ENCODE measurements around the gene KRTAP5-3.

DNA sequence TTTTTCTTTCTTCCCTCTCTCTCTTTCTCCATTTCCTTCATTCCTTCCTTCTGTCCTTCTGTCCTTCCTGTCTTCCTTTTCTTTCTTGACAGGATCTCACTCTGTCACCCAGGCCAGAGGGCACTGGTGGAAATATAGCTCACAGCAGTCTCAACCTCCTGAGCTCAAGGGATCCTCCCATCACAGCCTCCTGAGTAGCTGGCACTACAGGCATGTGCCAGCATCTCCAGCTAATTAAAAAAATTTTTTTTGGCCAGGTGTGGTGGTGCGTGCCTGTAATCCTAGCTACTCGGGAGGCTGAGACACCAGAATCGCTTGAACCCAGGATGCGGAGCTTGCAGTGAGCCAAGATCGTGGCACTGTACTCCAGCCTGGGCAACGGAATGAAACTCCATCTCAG lies 31.4 kb downstream of the KRTAP5-3 start:
- no peak for TF ChIP-seq SIN3A (IDR thresholded peaks at IDR 0.05; ENCODE audit: borderline replicate concordance, insufficient read depth, low read length)
- TF ChIP-seq, protein P1, sequence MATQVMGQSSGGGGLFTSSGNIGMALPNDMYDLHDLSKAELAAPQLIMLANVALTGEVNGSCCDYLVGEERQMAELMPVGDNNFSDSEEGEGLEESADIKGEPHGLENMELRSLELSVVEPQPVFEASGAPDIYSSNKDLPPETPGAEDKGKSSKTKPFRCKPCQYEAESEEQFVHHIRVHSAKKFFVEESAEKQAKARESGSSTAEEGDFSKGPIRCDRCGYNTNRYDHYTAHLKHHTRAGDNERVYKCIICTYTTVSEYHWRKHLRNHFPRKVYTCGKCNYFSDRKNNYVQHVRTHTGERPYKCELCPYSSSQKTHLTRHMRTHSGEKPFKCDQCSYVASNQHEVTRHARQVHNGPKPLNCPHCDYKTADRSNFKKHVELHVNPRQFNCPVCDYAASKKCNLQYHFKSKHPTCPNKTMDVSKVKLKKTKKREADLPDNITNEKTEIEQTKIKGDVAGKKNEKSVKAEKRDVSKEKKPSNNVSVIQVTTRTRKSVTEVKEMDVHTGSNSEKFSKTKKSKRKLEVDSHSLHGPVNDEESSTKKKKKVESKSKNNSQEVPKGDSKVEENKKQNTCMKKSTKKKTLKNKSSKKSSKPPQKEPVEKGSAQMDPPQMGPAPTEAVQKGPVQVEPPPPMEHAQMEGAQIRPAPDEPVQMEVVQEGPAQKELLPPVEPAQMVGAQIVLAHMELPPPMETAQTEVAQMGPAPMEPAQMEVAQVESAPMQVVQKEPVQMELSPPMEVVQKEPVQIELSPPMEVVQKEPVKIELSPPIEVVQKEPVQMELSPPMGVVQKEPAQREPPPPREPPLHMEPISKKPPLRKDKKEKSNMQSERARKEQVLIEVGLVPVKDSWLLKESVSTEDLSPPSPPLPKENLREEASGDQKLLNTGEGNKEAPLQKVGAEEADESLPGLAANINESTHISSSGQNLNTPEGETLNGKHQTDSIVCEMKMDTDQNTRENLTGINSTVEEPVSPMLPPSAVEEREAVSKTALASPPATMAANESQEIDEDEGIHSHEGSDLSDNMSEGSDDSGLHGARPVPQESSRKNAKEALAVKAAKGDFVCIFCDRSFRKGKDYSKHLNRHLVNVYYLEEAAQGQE (IDR thresholded peaks at IDR 0.05; ENCODE audit: insufficient read depth in 1 of 2, low read depth in 2 of 2, low read length in 2 of 2), result no peak
- no peak for TF ChIP-seq POLR2AphosphoS5 (IDR thresholded peaks at IDR 0.05; ENCODE audit: low read depth, low read length)
- no peak for TF ChIP-seq TAF1 (IDR thresholded peaks at IDR 0.05; ENCODE audit: borderline replicate concordance, insufficient read depth, low read length)
